Erythroblast (primary cell): ENCODE measurements around the gene GPD1.

Experiments
- GATA1 ChIP-seq: IDR thresholded peaks from 2 replicates; pipeline ENCODE4 v1.6.1; 2011; ENCODE audit warnings: low read depth, mild to moderate bottlenecking, control low read depth, low read length, moderate library complexity
- POLR2A ChIP-seq: IDR thresholded peaks from 2 replicates; pipeline ENCODE4 v1.6.1; 2011; ENCODE audit warnings: mild to moderate bottlenecking, low read length

- TF ChIP-seq POLR2A (no peak), GATA1 (no peak)
Measured at GRCh38 chr12:50066402-50066801, 37.4 kb upstream of the GPD1 start.
